NCI-H146 treated with DMSO at 0.1 percent for 48 hours (cell line): ENCODE results near the gene RND2.

Experiments
- DNase-seq: peaks from one replicate; lab custom pipeline; 2025; ENCODE audit not compliant: unreplicated experiment; lab: John Stamatoyannopoulos, UW

RND2 gene

GRCh38 chr17:43069368-43069898 lies 44.4 kb downstream of the RND2 start:
- no peak for DNase-seq

GRCh38 chr17:43070257-43070656 lies 45.2 kb downstream of the RND2 start:
- DNase-seq: no peak

- no peak for DNase-seq
Observed at GRCh38 chr17:43070872-43071271, 45.8 kb downstream of the RND2 start.

GRCh38 chr17:43074869-43075268 lies 49.8 kb downstream of the RND2 start:
- no peak for DNase-seq

- DNase-seq: no peak
Observed at GRCh38 chr17:43079641-43080302, 54.7 kb downstream of the RND2 start.
